GM18505 (cell line): Measurements from ENCODE around the gene NCKAP5.

Source experiments
- ATAC-seq: cut with Tn5 transposase; IDR thresholded peaks from one replicate; pipeline ENCODE4 v1.9.1; 2021; ENCODE audit not compliant: unreplicated experiment
- POLR2A ChIP-seq: IDR thresholded peaks from 4 replicates; pipeline ENCODE4 v1.6.1; 2011; ENCODE audit warnings: borderline replicate concordance; ENCODE audit not compliant: insufficient read depth, insufficient read length; ENCODE audit errors: extremely low read depth

Gene NCKAP5

GRCh38 chr2:132896073-132896472 lies 672.2 kb downstream of the NCKAP5 start:
- no peak for ATAC-seq
- no peak for TF ChIP-seq POLR2A

- no peak for TF ChIP-seq POLR2A
- no peak for ATAC-seq
Measured at GRCh38 chr2:132891498-132891897, 676.8 kb downstream of the NCKAP5 start.

- ATAC-seq = no peak
- TF ChIP-seq POLR2A = no peak
Measured at GRCh38 chr2:132886574-132886973, 681.7 kb downstream of the NCKAP5 start.

- no peak for ATAC-seq
- no peak for TF ChIP-seq POLR2A
Measured at GRCh38 chr2:132884705-132885104, 683.6 kb downstream of the NCKAP5 start.

GRCh38 chr2:132884292-132884691 lies 684.0 kb downstream of the NCKAP5 start:
- TF ChIP-seq POLR2A = no peak
- no peak for ATAC-seq

GRCh38 chr2:132883430-132883829 lies 684.8 kb downstream of the NCKAP5 start:
- ATAC-seq = no peak
- TF ChIP-seq POLR2A = no peak

GRCh38 chr2:132881546-132881945 lies 686.7 kb downstream of the NCKAP5 start:
- no peak for TF ChIP-seq POLR2A
- ATAC-seq = no peak

GRCh38 chr2:132877923-132878322 lies 690.3 kb downstream of the NCKAP5 start:
- ATAC-seq = no peak
- no peak for TF ChIP-seq POLR2A

- TF ChIP-seq POLR2A = no peak
- no peak for ATAC-seq
Measured at GRCh38 chr2:132876745-132877391, 691.4 kb downstream of the NCKAP5 start.

- TF ChIP-seq POLR2A = no peak
- no peak for ATAC-seq
Measured at GRCh38 chr2:132875193-132875592, 693.1 kb downstream of the NCKAP5 start.

- no peak for ATAC-seq
- TF ChIP-seq POLR2A = no peak
Measured at GRCh38 chr2:132873738-132874137, 694.5 kb downstream of the NCKAP5 start.

- ATAC-seq = no peak
- TF ChIP-seq POLR2A = no peak
Measured at GRCh38 chr2:132871831-132872230, 696.4 kb downstream of the NCKAP5 start.

GRCh38 chr2:132863961-132864360 lies 704.3 kb downstream of the NCKAP5 start:
- no peak for ATAC-seq
- TF ChIP-seq POLR2A = no peak

GRCh38 chr2:132860220-132860619 lies 708.0 kb downstream of the NCKAP5 start:
- TF ChIP-seq POLR2A = no peak
- no peak for ATAC-seq

GRCh38 chr2:132859590-132859989 lies 708.7 kb downstream of the NCKAP5 start:
- TF ChIP-seq POLR2A = no peak
- no peak for ATAC-seq

- TF ChIP-seq POLR2A = no peak
- no peak for ATAC-seq
Measured at GRCh38 chr2:132857319-132857718, 710.9 kb downstream of the NCKAP5 start.

- TF ChIP-seq POLR2A = no peak
- ATAC-seq = no peak
Measured at GRCh38 chr2:132850688-132851087, 717.6 kb downstream of the NCKAP5 start.
